AG09309 (cell line): Measurements from ENCODE around the gene PPP2R3C.
"Not testable (repeated sequence)": the region's sequence is repeated elsewhere in the genome, so short reads cannot be mapped to it uniquely, and the experiment has no call there.

Source experiments
- DNase-seq: peaks from one replicate; pipeline ENCODE4 v3.0.0-alpha.2; 2010; ENCODE audit warnings: low read depth
- H3K4me3 ChIP-seq: 2 replicates; pipeline ENCODE4 v1.5.1; 2011; ENCODE audit warnings: mild to moderate bottlenecking, low read depth, low read length, moderate library complexity; ENCODE audit not compliant: control insufficient read depth
- TF ChIP-seq, protein P1 (sequence below): IDR thresholded peaks from 2 replicates; pipeline ENCODE4 v1.5.1; 2011; ENCODE audit warnings: mild to moderate bottlenecking, low read depth, low read length, inconsistent platforms; ENCODE audit not compliant: insufficient read depth, control insufficient read depth; ENCODE audit errors: missing control alignments

PPP2R3C gene

DNA sequence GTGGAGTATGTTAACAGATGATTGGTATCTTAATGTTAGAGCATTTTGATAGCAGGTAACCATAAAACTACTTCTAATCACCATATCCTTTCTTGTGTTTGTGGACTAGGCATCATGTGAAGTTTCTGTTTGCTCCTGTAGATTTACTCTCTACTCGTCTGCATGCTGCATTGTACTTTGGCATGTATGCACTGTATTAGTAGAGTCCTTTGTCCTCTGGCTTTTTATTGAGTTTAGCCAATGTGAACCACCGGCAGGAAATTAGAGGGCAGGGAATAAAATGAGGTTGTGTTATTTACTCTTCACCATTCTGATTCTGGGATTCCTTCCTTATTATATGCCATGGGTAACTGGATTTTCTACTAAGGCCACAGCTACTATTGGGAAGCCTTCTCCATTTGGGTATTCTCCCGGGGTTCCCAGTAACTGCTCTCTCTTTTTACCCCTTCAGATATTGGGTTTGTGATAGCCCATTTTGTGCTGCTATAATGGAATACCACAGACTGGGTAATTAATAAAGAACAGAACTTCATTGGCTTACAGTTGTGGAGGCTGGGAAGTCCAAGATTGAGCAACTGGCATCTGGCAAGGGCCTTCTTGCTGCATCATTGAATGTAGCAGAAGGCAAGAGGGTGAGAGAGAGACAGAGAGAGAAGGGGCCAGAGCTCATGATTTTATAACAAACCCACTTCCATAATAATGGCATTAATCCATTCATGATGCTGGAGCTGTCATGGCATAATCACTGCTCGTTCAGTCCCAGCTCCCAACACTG is 53.4 kb downstream of the PPP2R3C start:
- no peak overlapping the region for H3K4me3 ChIP-seq
- TF ChIP-seq, protein P1, sequence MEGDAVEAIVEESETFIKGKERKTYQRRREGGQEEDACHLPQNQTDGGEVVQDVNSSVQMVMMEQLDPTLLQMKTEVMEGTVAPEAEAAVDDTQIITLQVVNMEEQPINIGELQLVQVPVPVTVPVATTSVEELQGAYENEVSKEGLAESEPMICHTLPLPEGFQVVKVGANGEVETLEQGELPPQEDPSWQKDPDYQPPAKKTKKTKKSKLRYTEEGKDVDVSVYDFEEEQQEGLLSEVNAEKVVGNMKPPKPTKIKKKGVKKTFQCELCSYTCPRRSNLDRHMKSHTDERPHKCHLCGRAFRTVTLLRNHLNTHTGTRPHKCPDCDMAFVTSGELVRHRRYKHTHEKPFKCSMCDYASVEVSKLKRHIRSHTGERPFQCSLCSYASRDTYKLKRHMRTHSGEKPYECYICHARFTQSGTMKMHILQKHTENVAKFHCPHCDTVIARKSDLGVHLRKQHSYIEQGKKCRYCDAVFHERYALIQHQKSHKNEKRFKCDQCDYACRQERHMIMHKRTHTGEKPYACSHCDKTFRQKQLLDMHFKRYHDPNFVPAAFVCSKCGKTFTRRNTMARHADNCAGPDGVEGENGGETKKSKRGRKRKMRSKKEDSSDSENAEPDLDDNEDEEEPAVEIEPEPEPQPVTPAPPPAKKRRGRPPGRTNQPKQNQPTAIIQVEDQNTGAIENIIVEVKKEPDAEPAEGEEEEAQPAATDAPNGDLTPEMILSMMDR = no peak
- no peak for DNase-seq

- H3K4me3 ChIP-seq, DNase-seq: not testable (repeated sequence)
Observed at GRCh38 chr14:35065731-35066130, 56.1 kb downstream of the PPP2R3C start.

- not testable (repeated sequence) for H3K4me3 ChIP-seq, DNase-seq
Observed at GRCh38 chr14:35061113-35061791, 60.5 kb downstream of the PPP2R3C start.

GRCh38 chr14:35052637-35053036 is 69.2 kb downstream of the PPP2R3C start:
- TF ChIP-seq, protein P1 = no peak
- no peak for DNase-seq
- H3K4me3 ChIP-seq = no peak overlapping the region

- no peak overlapping the region for H3K4me3 ChIP-seq
- DNase-seq = no peak
- TF ChIP-seq, protein P1 = no peak
Observed at GRCh38 chr14:35051796-35052195, 70.0 kb downstream of the PPP2R3C start.

DNA sequence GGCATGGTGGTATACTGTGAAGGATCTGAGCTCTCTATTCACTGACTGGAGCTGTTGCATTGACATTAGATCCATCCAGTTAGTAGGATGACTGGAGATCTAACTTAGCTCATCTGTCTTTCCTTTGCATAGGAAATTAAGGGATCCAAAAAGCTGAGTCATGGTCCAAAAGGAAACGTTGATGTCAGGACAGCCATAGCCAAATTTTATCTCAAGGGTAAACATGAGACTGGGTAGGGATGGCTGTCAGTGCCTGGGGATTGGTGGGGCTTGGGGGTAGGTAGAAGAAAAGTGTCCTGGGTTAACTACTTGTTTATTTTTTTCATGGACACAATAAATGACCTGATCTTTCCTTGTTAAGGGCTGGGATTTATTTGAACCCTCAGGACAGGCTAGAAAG is 71.1 kb downstream of the PPP2R3C start:
- no peak for DNase-seq
- TF ChIP-seq, protein P1 = no peak
- H3K4me3 ChIP-seq = no peak overlapping the region

GRCh38 chr14:35047976-35048513 is 73.7 kb downstream of the PPP2R3C start:
- no peak overlapping the region for H3K4me3 ChIP-seq
- TF ChIP-seq, protein P1 = no peak
- DNase-seq = no peak
